H1 (cell line): ENCODE results near the gene MAST2. TPM values are rescaled to one million over a fixed set of nuclear protein-coding genes. Genes with fewer than 3 reads are reported as not detected.

Experiments
- CTCF ChIA-PET: fragments of 300-600 bp; sonication (Branson Sonifier 250); formaldehyde crosslinking; loops from one replicate; lab custom pipeline; 2021; ENCODE audit not compliant: partially characterized antibody; lab: Charles Lee
- POLR2A ChIA-PET: fragments of 300-600 bp; sonication (Branson Sonifier 250); formaldehyde crosslinking; loops from one replicate; lab custom pipeline; 2021; ENCODE audit warnings: inconsistent platforms; ENCODE audit not compliant: partially characterized antibody; lab: Charles Lee
- DNase-seq, 2 experiments: peaks; one replicate each; pipeline versions ENCODE4 v3.0.0 to v3.0.0-alpha.2; 2010 to 2022; ENCODE audit warnings: low spot score in 2 of 2, low read depth in 1 of 2, mixed read lengths in 1 of 2
- FAIRE-seq: peaks from 2 replicates; lab custom pipeline; 2011; peaks lifted over from hg19 to GRCh38; lab: Jason Lieb, UNC
- H2AFZ ChIP-seq: 2 replicates; pipeline ENCODE4 v1.8.1; 2012; ENCODE audit warnings: low read length, inconsistent platforms
- H2AK5ac ChIP-seq: 2 replicates; pipeline ENCODE4 v1.6.1; 2013; ENCODE audit warnings: low read depth, low read length
- H2BK120ac ChIP-seq: replicated peaks from 2 replicates; pipeline ENCODE3; 2013; ENCODE audit warnings: low read depth, low read length, inconsistent platforms
- H2BK12ac ChIP-seq: 2 replicates; pipeline ENCODE4 v1.6.1; 2013; ENCODE audit warnings: low read depth, low read length
- H2BK15ac ChIP-seq: 2 replicates; pipeline ENCODE4 v1.6.1; 2013; ENCODE audit warnings: low read length
- H2BK20ac ChIP-seq: 2 replicates; pipeline ENCODE4 v1.6.1; 2013; ENCODE audit warnings: low read length
- H2BK5ac ChIP-seq: 2 replicates; pipeline ENCODE4 v1.6.1; 2013; ENCODE audit warnings: low read depth, low read length
- H3K14ac ChIP-seq: 2 replicates; pipeline ENCODE4 v1.6.1; 2013; ENCODE audit warnings: inconsistent platforms; ENCODE audit not compliant: insufficient read length
- H3K18ac ChIP-seq: 2 replicates; pipeline ENCODE4 v1.6.1; 2013; ENCODE audit warnings: low read length; ENCODE audit errors: extremely low read depth
- H3K23ac ChIP-seq: 2 replicates; pipeline ENCODE4 v1.6.1; 2013; ENCODE audit warnings: inconsistent platforms; ENCODE audit not compliant: insufficient read length
- H3K23me2 ChIP-seq: 2 replicates; pipeline ENCODE4 v1.6.1; 2013; ENCODE audit warnings: low read depth, low read length
- H3K27ac ChIP-seq: 2 replicates; pipeline ENCODE4 v1.6.1; 2011; ENCODE audit warnings: low read depth, low read length, inconsistent platforms
- H3K27me3 ChIP-seq, 4 experiments: replicated peaks in 1 of 4; 1 replicate in 1 of 4; 2 replicates in 3 of 4; pipeline versions ENCODE4 v1.6.1 to v1.8.1; 2011 to 2013; ENCODE audit warnings: low read length in 3 of 4, mild to moderate bottlenecking in 3 of 4, inconsistent platforms in 2 of 4, mixed read lengths in 2 of 4, moderate library complexity in 1 of 4; ENCODE audit not compliant: control insufficient read depth in 3 of 4, insufficient read depth in 3 of 4; ENCODE audit errors: extremely low read depth in 1 of 4
- H3K36me3 ChIP-seq, 4 experiments: 2 replicates each; pipeline versions ENCODE4 v1.6.1 to v1.8.1; 2011 to 2013; ENCODE audit warnings: mild to moderate bottlenecking in 4 of 4, low read length in 3 of 4, moderate library complexity in 2 of 4, control low read depth in 1 of 4, inconsistent platforms in 1 of 4; ENCODE audit not compliant: insufficient read depth in 4 of 4, control insufficient read depth in 2 of 4
- H3K4ac ChIP-seq: replicated peaks from 2 replicates; pipeline ENCODE3; 2013; ENCODE audit warnings: low read length, low read depth, mixed read lengths, inconsistent platforms; ENCODE audit not compliant: insufficient read length
- H3K4me1 ChIP-seq, 4 experiments: replicated peaks in 1 of 4; 1 replicate in 1 of 4; 2 replicates in 3 of 4; pipeline versions ENCODE4 v1.6.1 to v1.8.1; 2011 to 2013; ENCODE audit warnings: low read length in 3 of 4, inconsistent platforms in 2 of 4, mixed read lengths in 1 of 4; ENCODE audit not compliant: insufficient read depth in 4 of 4, control insufficient read depth in 3 of 4
- H3K4me2 ChIP-seq, 2 experiments: 2 replicates each; pipeline versions ENCODE4 v1.6.1 to v1.8.1; 2011 to 2013; ENCODE audit warnings: low read depth in 2 of 2, low read length in 2 of 2, control low read depth in 1 of 2, inconsistent platforms in 1 of 2, mild to moderate bottlenecking in 1 of 2; ENCODE audit not compliant: insufficient read depth in 1 of 2
- H3K4me3 ChIP-seq, 4 experiments: fragments of 200-600, 300-600 bp in 1 of 4; sonication (generic), shearing (Covaris generic), sonication (Bioruptor Twin) in 1 of 4; 2 replicates each; pipeline versions ENCODE4 v1.5.1 to v1.8.1; 2011 to 2016; ENCODE audit warnings: low read length in 4 of 4, low read depth in 3 of 4, control low read depth in 2 of 4, inconsistent platforms in 2 of 4, mild to moderate bottlenecking in 2 of 4, mixed read lengths in 1 of 4, moderate library complexity in 1 of 4; ENCODE audit not compliant: insufficient read depth in 2 of 4; ENCODE audit errors: extremely low read depth in 1 of 4
- H3K56ac ChIP-seq: replicated peaks from 2 replicates; pipeline ENCODE3; 2013; ENCODE audit warnings: low read depth, mild to moderate bottlenecking, mixed read lengths, low read length, inconsistent platforms; ENCODE audit not compliant: insufficient read length
- H3K79me1 ChIP-seq: 2 replicates; pipeline ENCODE4 v1.6.1; 2013; ENCODE audit warnings: low read depth, low read length, control low read depth
- H3K79me2 ChIP-seq, 2 experiments: 2 replicates each; pipeline versions ENCODE4 v1.6.1 to v1.8.1; 2012 to 2013; ENCODE audit warnings: low read length in 2 of 2, mild to moderate bottlenecking in 2 of 2, inconsistent platforms in 1 of 2; ENCODE audit not compliant: insufficient read depth in 2 of 2, control insufficient read depth in 1 of 2
- H3K9ac ChIP-seq, 4 experiments: replicated peaks in 1 of 4; 1 replicate in 1 of 4; 2 replicates in 3 of 4; pipeline versions ENCODE4 v1.6.1 to v1.8.1; 2011 to 2013; ENCODE audit warnings: low read depth in 3 of 4, low read length in 3 of 4, control low read depth in 2 of 4, mild to moderate bottlenecking in 2 of 4, moderate library complexity in 2 of 4, inconsistent platforms in 1 of 4; ENCODE audit errors: extremely low read depth in 1 of 4
- H3K9me3 ChIP-seq, 2 experiments: 2 replicates each; pipeline versions ENCODE4 v1.6.1 to v1.8.1; 2012 to 2013; ENCODE audit warnings: mild to moderate bottlenecking in 2 of 2, moderate library complexity in 2 of 2, control low read depth in 1 of 2, inconsistent platforms in 1 of 2, low read depth in 1 of 2, low read length in 1 of 2, mixed read lengths in 1 of 2; ENCODE audit not compliant: insufficient read depth in 2 of 2
- H4K20me1 ChIP-seq, 2 experiments: replicated peaks in 1 of 2; 2 replicates each; pipeline versions ENCODE3 to v1.8.1; 2011 to 2013; ENCODE audit warnings: inconsistent platforms in 2 of 2, low read length in 2 of 2, mild to moderate bottlenecking in 1 of 2; ENCODE audit not compliant: insufficient read depth in 2 of 2, control insufficient read depth in 1 of 2
- H4K5ac ChIP-seq: 2 replicates; pipeline ENCODE4 v1.6.1; 2013; ENCODE audit warnings: low read length, low read depth, mixed read lengths, inconsistent platforms; ENCODE audit not compliant: insufficient read length
- H4K8ac ChIP-seq: 2 replicates; pipeline ENCODE4 v1.8.0; 2013; ENCODE audit warnings: mild to moderate bottlenecking, moderate library complexity, low read length, inconsistent platforms; ENCODE audit not compliant: insufficient read depth; ENCODE audit errors: extremely low read depth
- H4K91ac ChIP-seq: replicated peaks from 2 replicates; pipeline ENCODE3; 2013; ENCODE audit warnings: low read length, mixed read lengths, inconsistent platforms; ENCODE audit not compliant: insufficient read length
- ATF3 ChIP-seq: IDR thresholded peaks from 2 replicates; pipeline ENCODE4 v1.6.1; 2011; ENCODE audit warnings: low read depth, mild to moderate bottlenecking, low read length; ENCODE audit not compliant: insufficient read depth
- CBX5 ChIP-seq: fragments of 300-800, 300-1000 bp; sonication (generic); IDR thresholded peaks from 2 replicates; pipeline ENCODE4 v1.7.1; 2016; ENCODE audit warnings: antibody characterized with exemption, low read length, low read depth
- CEBPB ChIP-seq: IDR thresholded peaks from 2 replicates; pipeline ENCODE4 v1.6.1; 2012; ENCODE audit warnings: low read depth, low read length
- CHD1 ChIP-seq: IDR thresholded peaks from 2 replicates; pipeline ENCODE4 v1.6.1; 2012; ENCODE audit warnings: low read depth, low read length, improper control_type of control experiment
- CHD2 ChIP-seq: IDR thresholded peaks from 2 replicates; pipeline ENCODE4 v1.6.1; 2012; ENCODE audit warnings: low read length, improper control_type of control experiment
- FOSL1 ChIP-seq: IDR thresholded peaks from 2 replicates; pipeline ENCODE4 v1.6.1; 2011; ENCODE audit warnings: mild to moderate bottlenecking, low read depth, low read length, moderate library complexity; ENCODE audit not compliant: insufficient read depth
- GTF2F1 ChIP-seq: IDR thresholded peaks from 2 replicates; pipeline ENCODE4 v1.6.1; 2012; ENCODE audit warnings: low read depth, low read length, improper control_type of control experiment, borderline replicate concordance
- HDAC6 ChIP-seq: IDR thresholded peaks from one replicate; pipeline ENCODE4 v1.7.1; 2012; ENCODE audit warnings: low read depth, mild to moderate bottlenecking, inconsistent platforms, low read length, moderate library complexity
- KDM1A ChIP-seq: fragments of 200-600, 300-600 bp; sonication (generic); IDR thresholded peaks from 2 replicates; pipeline ENCODE4 v1.7.1; 2016; ENCODE audit warnings: mild to moderate bottlenecking, low read length, borderline replicate concordance
- MAX ChIP-seq: IDR thresholded peaks from 2 replicates; pipeline ENCODE4 v1.6.1; 2012; ENCODE audit warnings: inconsistent platforms
- POLR2A ChIP-seq, 2 experiments: IDR thresholded peaks; 1 replicate in 1 of 2; 2 replicates in 1 of 2; pipeline ENCODE4 v1.6.1; 2011; ENCODE audit warnings: low read depth in 2 of 2, low read length in 2 of 2, mild to moderate bottlenecking in 2 of 2; ENCODE audit errors: control extremely low read depth in 1 of 2
- POLR2AphosphoS5 ChIP-seq: IDR thresholded peaks from 2 replicates; pipeline ENCODE4 v1.6.1; 2011; ENCODE audit warnings: low read depth, low read length
- SUZ12 ChIP-seq: fragments of 200-600 bp; sonication (generic); IDR thresholded peaks from 2 replicates; pipeline ENCODE4 v1.6.1; 2012; ENCODE audit warnings: mild to moderate bottlenecking, inconsistent platforms, low read length, moderate library complexity, mixed read lengths
- TCF12 ChIP-seq: IDR thresholded peaks from 2 replicates; pipeline ENCODE4 v1.6.1; 2011; ENCODE audit warnings: low read depth, mild to moderate bottlenecking, low read length
- YY1 ChIP-seq: IDR thresholded peaks from 2 replicates; pipeline ENCODE4 v1.6.1; 2011; ENCODE audit warnings: low read depth, mild to moderate bottlenecking, low read length
- WGBS, 2 experiments: shearing (Covaris generic) in 1 of 2; methylation state at CpG; one replicate each; pipeline versions ENCODE4 v1.1.6 to v1.1.7; 2013 to 2015; ENCODE audit warnings: low lambda C conversion rate in 2 of 2, mixed read lengths in 2 of 2, inconsistent platforms in 1 of 2, low coverage in 1 of 2, missing lambda C conversion rate in 1 of 2; ENCODE audit not compliant: insufficient replicate concordance in 2 of 2, insufficient coverage in 1 of 2, insufficient read length in 1 of 2; ENCODE audit errors: extremely low coverage in 1 of 2, missing lambda C conversion rate in 1 of 2; 5-methylcytosine and 5-hydroxymethylcytosine counted together
- polyA plus RNA-seq, 7 experiments: library from polyadenylated mRNA; depleted of rRNA in 3 of 7; stranded (reverse) in 5 of 7; unstranded in 2 of 7; fragments of >200 nt in 5 of 7; fragments of 200-250 nt in 2 of 7; gene quantifications; 1 replicate in 5 of 7; 2 replicates in 1 of 7; 4 replicates in 1 of 7; pipeline versions ENCODE4 v1.2.1 to v1.2.3, GENCODE V29; 2011 to 2013; ENCODE audit warnings: missing spikeins in 2 of 7, mixed read lengths in 2 of 7
- total RNA-seq: library from RNA; stranded (reverse); fragmentation: NEBNext Ultra II Directional; extraction: Animal tissue kit (Norgen Biotek cat#: 25700); gene quantifications from 2 replicates; pipeline ENCODE4 v1.2.1, GENCODE V29; 2021

MAST2 gene
- total and polyA plus RNA-seq, 2 of the 8 experiments (the other 6 are each of a cell fraction or from before 2014, with no cell fraction given), result 20.5 to 35.4 TPM

GRCh38 chr1:45840704-45841103 is 37.3 kb downstream of the MAST2 start:
- no peaks in the 10 kb centered on the region for H3K4me1 ChIP-seq
- H3K4me3 ChIP-seq, result no peak overlapping the region
- no peak overlapping the region for H2AK5ac ChIP-seq
- no peaks in the 10 kb centered on the region for H3K9me3 ChIP-seq
- H3K4me2 ChIP-seq, result no peak overlapping the region
- CTCF ChIA-PET, result no interaction called here
- H2BK120ac ChIP-seq, result no peak overlapping the region
- H4K20me1 ChIP-seq, result no peaks in the 10 kb centered on the region
- DNase-seq (no peak), FAIRE-seq (no peak)
- no peak overlapping the region for H2BK12ac ChIP-seq
- H2BK15ac ChIP-seq, result no peak overlapping the region
- H4K5ac ChIP-seq, result no peak overlapping the region
- H3K4ac ChIP-seq, result no peak overlapping the region
- H3K14ac ChIP-seq, result no peak overlapping the region
- H3K27me3 ChIP-seq, result no peaks in the 10 kb centered on the region
- WGBS, 2 experiments, result 82% methylated on average over 1 of the region's 1 CpG; no CpG with 5 or more reads in 1 of the 2 experiments
- H3K23me2 ChIP-seq, result no peaks in the 10 kb centered on the region
- H2BK5ac ChIP-seq, result no peak overlapping the region
- no peaks in the 10 kb centered on the region; the same call in 1 of the 2 replicates for H3K79me1 ChIP-seq
- POLR2A ChIA-PET, result no interaction called here
- H2BK20ac ChIP-seq, result no peak overlapping the region
- no peak overlapping the region for H3K27ac ChIP-seq
- no peak overlapping the region for H3K56ac ChIP-seq
- H4K8ac ChIP-seq, result no peak overlapping the region
- no peak overlapping the region for H3K18ac ChIP-seq
- no peak overlapping the region for H4K91ac ChIP-seq
- H3K36me3 ChIP-seq, result no peaks in the 10 kb centered on the region
- no peak overlapping the region for H2AFZ ChIP-seq
- peaks cover 0 to 17% of the 10 kb centered on the region in 2 experiments; a peak in 1 of 4 replicates for H3K79me2 ChIP-seq
- no peak overlapping the region for H3K9ac ChIP-seq
- H3K23ac ChIP-seq, result no peak overlapping the region
- no peak for TF ChIP-seq ATF3
- no peak for TF ChIP-seq CBX5
- TF ChIP-seq POLR2AphosphoS5, result no peak
- no peak for TF ChIP-seq CEBPB
- no peak for TF ChIP-seq TCF12
- TF ChIP-seq KDM1A, result no peak
- TF ChIP-seq YY1, result no peak
- no peak for TF ChIP-seq FOSL1
- no peak for TF ChIP-seq HDAC6
- TF ChIP-seq GTF2F1, result no peak
- no peak for TF ChIP-seq CHD2
- TF ChIP-seq CHD1, result no peak
- no peak for TF ChIP-seq SUZ12
- no peak for TF ChIP-seq MAX
- TF ChIP-seq POLR2A (IDR thresholded peaks at IDR 0.05; ENCODE audit: control extremely low read depth in 1 of 2, low read depth in 2 of 2, low read length in 2 of 2), result no peak
